ENCODE data around the gene SLC25A39.
"Not testable (repeated sequence)": the region's sequence is repeated elsewhere in the genome, so short reads cannot be mapped to it uniquely, and the experiment has no call there.

GRCh38 chr17:44365051-44365450, 40.4 kb upstream of the SLC25A39 start:
- not testable (repeated sequence) for TF ChIP-seq CTCF (IDR thresholded peaks at IDR 0.05; ENCODE audit: insufficient read depth, low read depth, low read length); EZH2 (IDR thresholded peaks at IDR 0.05; ENCODE audit: insufficient read depth, low read length)
